Measurements from ENCODE around the gene NLGN4X. TPM values are rescaled to one million over a fixed set of nuclear protein-coding genes. Genes with fewer than 3 reads are reported as not detected.

NLGN4X gene
- total RNA-seq, 1 experiment from 2014 or later, result not detected

DNA sequence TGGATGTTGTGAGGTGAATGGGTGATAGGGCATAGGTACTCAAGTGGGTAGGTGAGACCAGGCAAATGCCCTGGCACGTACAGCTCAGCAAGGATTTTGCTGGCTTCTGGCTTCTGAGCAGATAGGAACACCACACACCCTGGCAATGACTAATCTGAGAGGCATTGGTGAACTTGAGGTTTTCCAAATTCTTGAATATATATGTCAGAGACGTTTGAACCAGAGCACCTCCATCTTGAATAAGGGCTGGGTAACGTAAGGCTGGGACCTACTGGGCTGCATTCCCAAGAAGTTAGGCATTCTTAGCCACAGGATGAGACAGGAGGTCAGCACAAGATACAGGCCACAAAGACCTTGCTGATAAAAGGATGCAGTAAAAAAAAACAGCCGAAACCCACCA, 204.5 kb downstream of the NLGN4X start:
- no peak for DNase-seq (ENCODE audit: low spot score)
- in situ Hi-C loops (cut with HindIII; ENCODE audit: low sequenced_read_pairs), result no loop called here

- peak; percentile 73 for DNase-seq (ENCODE audit: low spot score)
- in situ Hi-C loops (cut with HindIII; ENCODE audit: low sequenced_read_pairs), result no loop called here
These were observed 207.2 kb downstream of the NLGN4X start for GRCh38 chrX:6021316-6022091.

GRCh38 chrX:6019076-6019475, 209.6 kb downstream of the NLGN4X start:
- in situ Hi-C loops (cut with HindIII; ENCODE audit: low sequenced_read_pairs), result no loop called here
- DNase-seq (ENCODE audit: low spot score), result no peak

DNA sequence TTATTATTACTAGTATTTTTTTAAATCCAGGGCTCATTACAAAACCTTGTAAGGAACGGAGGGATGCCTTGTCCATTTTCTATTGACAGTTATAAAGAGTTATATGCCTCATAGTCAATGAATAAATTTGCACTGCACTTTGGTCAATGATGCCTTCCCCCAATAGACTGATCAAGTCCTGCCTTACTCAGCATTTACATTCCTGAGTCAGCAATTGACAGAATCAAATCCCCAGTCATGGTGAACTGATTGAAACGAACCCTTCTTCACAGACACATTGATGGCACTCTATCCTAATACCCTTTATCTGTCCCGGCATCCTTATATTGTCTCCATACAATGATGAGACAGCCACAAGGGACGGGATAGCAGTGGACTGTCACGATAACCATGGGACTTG, 213.2 kb downstream of the NLGN4X start:
- in situ Hi-C loops (cut with HindIII; ENCODE audit: low sequenced_read_pairs), result no loop called here
- DNase-seq (ENCODE audit: low spot score), result no peak

- in situ Hi-C loops (cut with HindIII; ENCODE audit: low sequenced_read_pairs), result no loop called here
- no peak for DNase-seq (ENCODE audit: low spot score)
These were observed 216.3 kb downstream of the NLGN4X start for GRCh38 chrX:6012357-6012756.

- DNase-seq (ENCODE audit: low spot score), result no peak
- in situ Hi-C loops (cut with HindIII; ENCODE audit: low sequenced_read_pairs), result no loop called here
These were observed 222.8 kb downstream of the NLGN4X start for GRCh38 chrX:6005856-6006255.

DNA sequence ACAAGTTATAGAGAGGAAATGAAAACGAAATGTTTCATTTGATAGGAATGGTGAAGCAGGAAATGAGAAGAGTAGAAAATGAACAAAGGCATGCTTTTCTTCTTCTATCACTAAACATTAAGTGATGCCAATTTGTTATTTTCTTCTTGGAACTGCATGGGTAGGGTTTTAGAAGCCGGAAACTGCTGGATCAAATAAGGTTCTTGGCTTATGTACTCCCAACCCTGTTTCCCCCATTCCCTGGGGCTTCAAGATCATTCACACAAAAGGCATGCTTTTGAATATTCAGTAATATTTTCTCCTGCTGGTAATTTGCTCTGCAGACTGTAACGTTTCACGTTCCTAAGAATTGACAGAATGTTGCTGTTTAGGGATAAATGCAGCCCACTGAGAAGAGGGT, 224.1 kb downstream of the NLGN4X start:
- in situ Hi-C loops (cut with HindIII; ENCODE audit: low sequenced_read_pairs), result no loop called here
- DNase-seq (ENCODE audit: low spot score), result no peak

- peak; percentile 16 for DNase-seq (ENCODE audit: low spot score)
- in situ Hi-C loops (cut with HindIII; ENCODE audit: low sequenced_read_pairs), result no loop called here
These were observed 226.6 kb downstream of the NLGN4X start for GRCh38 chrX:6002056-6002455.

GRCh38 chrX:5998901-5999300, 229.8 kb downstream of the NLGN4X start:
- no peak for DNase-seq (ENCODE audit: low spot score)
- in situ Hi-C loops (cut with HindIII; ENCODE audit: low sequenced_read_pairs), result no loop called here

DNA sequence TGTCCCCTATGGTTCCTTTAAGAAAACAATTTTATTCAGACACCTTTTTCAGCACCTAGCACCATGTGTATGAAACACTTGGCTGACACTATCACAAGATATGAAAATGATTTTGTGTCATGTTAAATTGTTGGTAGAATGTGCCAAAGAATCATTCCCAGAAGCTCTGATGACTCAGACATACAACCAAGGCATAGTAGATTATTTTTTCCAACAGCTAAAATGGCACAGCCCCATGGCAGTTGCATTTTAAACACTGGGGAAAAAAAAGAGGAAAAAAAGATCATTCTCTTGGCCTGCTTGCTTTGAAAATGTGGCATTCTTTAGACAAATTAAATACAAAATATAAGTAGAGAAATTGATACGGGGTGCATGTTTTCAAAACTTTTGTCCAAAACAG, 230.2 kb downstream of the NLGN4X start:
- in situ Hi-C loops (cut with HindIII; ENCODE audit: low sequenced_read_pairs), result no loop called here
- DNase-seq (ENCODE audit: low spot score), result no peak

- in situ Hi-C loops (cut with HindIII; ENCODE audit: low sequenced_read_pairs), result no loop called here
- DNase-seq (ENCODE audit: low spot score), result peak; percentile 21
These were observed 237.3 kb downstream of the NLGN4X start for GRCh38 chrX:5991393-5991792.

DNA sequence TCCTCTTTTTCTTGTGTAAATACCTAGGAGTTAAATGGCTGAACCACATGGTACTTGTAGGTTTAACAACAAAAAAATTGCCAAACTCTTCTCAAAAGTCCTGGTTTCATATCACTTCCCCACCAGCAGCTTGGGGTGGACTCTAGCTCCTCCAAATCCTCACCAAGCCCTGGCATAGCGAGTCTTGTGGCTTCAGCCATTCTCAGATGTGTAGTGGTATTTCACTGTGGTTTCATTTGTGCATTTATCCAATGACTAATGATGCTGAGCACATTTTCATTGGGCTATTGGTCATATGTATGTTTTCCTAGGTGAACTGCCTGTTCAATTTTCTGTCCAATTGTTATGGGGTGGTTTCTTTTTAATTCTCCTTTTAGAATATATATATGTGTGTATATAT, 249.3 kb downstream of the NLGN4X start:
- in situ Hi-C loops (cut with HindIII; ENCODE audit: low sequenced_read_pairs), result no loop called here
- no peak for DNase-seq (ENCODE audit: low spot score)

DNA sequence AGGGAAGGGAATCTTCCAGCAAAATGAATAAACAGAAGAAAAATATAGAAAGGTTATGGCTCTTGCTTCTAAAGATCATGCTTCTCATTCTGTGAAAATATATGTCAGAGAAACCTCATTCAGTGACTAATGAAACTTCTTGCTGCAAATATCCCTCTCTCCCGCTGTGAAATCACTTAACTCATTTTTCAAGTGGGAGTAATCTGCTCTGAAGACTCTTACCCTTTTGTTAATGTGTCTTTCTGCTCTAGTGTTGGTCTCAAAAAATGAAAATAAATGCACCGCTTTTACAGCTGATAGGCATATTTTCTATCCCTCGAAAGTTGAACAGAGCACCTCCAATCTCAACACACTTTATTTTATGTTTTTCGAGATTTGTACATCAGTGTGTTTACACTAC, 252.3 kb downstream of the NLGN4X start:
- DNase-seq (ENCODE audit: low spot score), result no peak
- in situ Hi-C loops (cut with HindIII; ENCODE audit: low sequenced_read_pairs), result no loop called here

GRCh38 chrX:5971300-5971699, 257.4 kb downstream of the NLGN4X start:
- in situ Hi-C loops (cut with HindIII; ENCODE audit: low sequenced_read_pairs), result no loop called here
- DNase-seq (ENCODE audit: low spot score), result no peak

DNA sequence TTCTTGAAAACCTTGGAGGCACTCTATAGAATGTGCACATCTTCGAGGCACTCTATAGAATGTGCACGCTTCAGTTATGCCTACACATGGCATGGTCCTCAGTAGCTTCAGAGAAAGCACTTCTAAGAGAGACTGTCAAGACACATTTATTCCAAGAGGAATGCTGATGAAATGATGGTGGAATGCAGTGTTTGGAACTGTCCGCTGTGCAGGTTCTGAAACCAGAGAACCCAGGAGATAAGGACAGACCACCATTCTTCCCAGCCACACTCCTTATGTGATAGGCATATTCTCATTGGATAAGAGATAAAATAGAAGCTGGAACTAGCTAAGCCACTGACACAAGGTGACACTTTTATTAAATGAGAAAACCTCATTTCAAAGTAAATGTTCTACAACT, 263.3 kb downstream of the NLGN4X start:
- in situ Hi-C loops (cut with HindIII; ENCODE audit: low sequenced_read_pairs), result no loop called here
- no peak for DNase-seq (ENCODE audit: low spot score)

DNA sequence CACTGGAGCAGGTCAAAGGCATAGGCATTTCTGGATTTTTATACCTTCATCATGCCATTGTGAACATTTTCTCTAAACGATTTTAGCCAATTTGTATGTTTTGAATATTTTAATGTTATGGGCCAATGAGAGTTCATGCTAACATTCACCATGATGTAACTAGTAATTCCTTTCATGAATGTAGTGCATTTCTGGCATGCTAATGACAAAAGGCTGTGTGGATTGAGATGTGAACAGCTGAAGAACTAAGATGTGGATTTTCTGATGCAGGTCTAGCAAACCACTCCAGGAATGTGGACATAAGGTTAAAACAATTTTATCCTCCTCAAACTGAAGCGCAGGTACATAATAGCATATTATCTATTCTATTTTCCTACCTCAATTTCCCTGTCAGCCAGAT, 269.4 kb downstream of the NLGN4X start:
- DNase-seq (ENCODE audit: low spot score), result no peak
- in situ Hi-C loops (cut with HindIII; ENCODE audit: low sequenced_read_pairs), result no loop called here

GRCh38 chrX:5958523-5958922, 270.1 kb downstream of the NLGN4X start:
- in situ Hi-C loops (cut with HindIII; ENCODE audit: low sequenced_read_pairs), result no loop called here

DNA sequence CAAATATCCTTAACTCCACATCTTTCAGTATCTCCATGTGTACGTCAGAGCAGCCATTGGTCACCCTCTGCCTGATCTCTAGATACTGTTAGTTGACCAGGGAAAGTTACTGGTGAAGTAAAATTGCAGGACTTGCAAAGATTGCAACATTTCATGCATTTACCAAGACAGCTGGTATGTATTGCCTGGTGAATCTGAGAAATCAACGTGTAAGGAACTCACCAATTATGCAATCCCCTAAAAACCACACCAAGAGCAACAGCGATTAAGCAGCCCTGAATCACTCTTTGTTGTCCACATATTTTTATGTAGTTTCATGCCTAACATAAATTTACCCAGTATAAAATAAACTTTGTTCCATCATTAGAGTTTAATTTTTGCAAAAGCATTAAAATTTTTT, 271.2 kb downstream of the NLGN4X start:
- no peak for DNase-seq (ENCODE audit: low spot score)
- in situ Hi-C loops (cut with HindIII; ENCODE audit: low sequenced_read_pairs), result no loop called here

More at GRCh38 chrX:5958523-5958922, 270.1 kb downstream of the NLGN4X start:
- no peak for DNase-seq (ENCODE audit: low spot score)

GRCh38 chrX:5936438-5936837, 292.2 kb downstream of the NLGN4X start:
- DNase-seq (ENCODE audit: low spot score), result no peak
- in situ Hi-C loops (cut with HindIII; ENCODE audit: low sequenced_read_pairs), result no loop called here

- in situ Hi-C loops (cut with HindIII; ENCODE audit: low sequenced_read_pairs), result no loop called here
- DNase-seq (ENCODE audit: low spot score), result peak; percentile 21
These were observed 300.4 kb downstream of the NLGN4X start for GRCh38 chrX:5928224-5928623.

DNA sequence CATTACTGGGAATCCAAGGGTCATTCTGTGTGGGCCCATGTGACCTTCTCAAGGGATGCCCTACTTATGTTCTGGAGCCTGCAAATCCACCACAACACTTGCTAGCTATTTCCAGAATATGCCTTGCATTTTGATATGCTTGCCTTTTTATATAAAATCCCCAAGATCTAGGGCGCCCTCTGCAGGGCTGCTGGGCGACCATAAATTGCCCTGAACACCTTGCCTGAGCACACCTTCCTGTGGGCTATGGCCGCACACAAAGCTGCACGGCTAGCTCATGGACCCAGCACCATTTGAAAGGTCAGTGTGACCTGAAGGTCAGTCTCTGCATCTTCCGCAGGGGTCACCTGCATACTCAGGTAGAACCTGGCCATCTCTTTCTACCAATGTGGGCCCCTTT, 311.7 kb downstream of the NLGN4X start:
- in situ Hi-C loops (cut with HindIII; ENCODE audit: low sequenced_read_pairs), result no loop called here
- DNase-seq (ENCODE audit: low spot score), result no peak

Data from G401 (cell line).